ENCODE results near the gene H2BK1. TPM values are rescaled to one million over a fixed set of nuclear protein-coding genes. Genes with fewer than 3 reads are reported as not detected.

H2BK1 gene
- total RNA-seq, 1 donor from 2014 or later: not detected

DNA sequence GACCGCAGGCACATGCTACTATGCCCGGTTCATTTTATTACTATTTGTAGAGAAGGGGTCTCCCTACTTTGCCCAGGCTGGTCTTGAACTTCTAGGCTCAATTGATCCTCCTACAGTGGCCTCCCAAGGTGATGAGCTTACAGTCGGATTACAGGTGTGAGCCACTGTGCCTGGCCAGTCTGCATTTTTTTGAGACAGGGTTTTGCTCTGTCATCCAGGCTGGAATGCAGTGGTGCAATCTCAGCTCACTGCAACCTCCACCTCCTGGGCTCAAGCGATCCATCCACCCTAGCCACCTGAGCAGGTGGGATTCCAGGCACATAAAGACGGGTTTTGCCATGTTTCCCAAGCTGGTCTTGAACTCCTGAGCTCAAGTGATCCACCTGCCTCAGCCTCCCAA lies 2.3 kb upstream of the H2BK1 start:
- H3K36me3 ChIP-seq (ENCODE audit: control insufficient read depth, insufficient read depth, low read length): peaks cover 10% of the 10 kb centered on the region
- no peak for FAIRE-seq
- peak; percentile 16 for DNase-seq (ENCODE audit: low read depth)
- TF ChIP-seq, protein P1, sequence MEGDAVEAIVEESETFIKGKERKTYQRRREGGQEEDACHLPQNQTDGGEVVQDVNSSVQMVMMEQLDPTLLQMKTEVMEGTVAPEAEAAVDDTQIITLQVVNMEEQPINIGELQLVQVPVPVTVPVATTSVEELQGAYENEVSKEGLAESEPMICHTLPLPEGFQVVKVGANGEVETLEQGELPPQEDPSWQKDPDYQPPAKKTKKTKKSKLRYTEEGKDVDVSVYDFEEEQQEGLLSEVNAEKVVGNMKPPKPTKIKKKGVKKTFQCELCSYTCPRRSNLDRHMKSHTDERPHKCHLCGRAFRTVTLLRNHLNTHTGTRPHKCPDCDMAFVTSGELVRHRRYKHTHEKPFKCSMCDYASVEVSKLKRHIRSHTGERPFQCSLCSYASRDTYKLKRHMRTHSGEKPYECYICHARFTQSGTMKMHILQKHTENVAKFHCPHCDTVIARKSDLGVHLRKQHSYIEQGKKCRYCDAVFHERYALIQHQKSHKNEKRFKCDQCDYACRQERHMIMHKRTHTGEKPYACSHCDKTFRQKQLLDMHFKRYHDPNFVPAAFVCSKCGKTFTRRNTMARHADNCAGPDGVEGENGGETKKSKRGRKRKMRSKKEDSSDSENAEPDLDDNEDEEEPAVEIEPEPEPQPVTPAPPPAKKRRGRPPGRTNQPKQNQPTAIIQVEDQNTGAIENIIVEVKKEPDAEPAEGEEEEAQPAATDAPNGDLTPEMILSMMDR (IDR thresholded peaks at IDR 0.05; ENCODE audit: insufficient read depth, low read length, severe bottlenecking): no peak
- H3K27me3 ChIP-seq (ENCODE audit: control insufficient read depth, insufficient read depth, low read length): no peaks in the 10 kb centered on the region
- H3K4me3 ChIP-seq (ENCODE audit: low read depth, low read length): no peak overlapping the region

GRCh38 chr7:151211155-151211772 lies 976 bp upstream of the H2BK1 start:
- DNase-seq (ENCODE audit: low read depth) (no peak), FAIRE-seq (no peak)
- Histone ChIP-seq H3K4me3 (ENCODE audit: low read depth, low read length) (no peak overlapping the region), H3K36me3 (ENCODE audit: control insufficient read depth, insufficient read depth, low read length) (peaks cover 10% of the 10 kb centered on the region), H3K27me3 (ENCODE audit: control insufficient read depth, insufficient read depth, low read length) (no peaks in the 10 kb centered on the region)
- TF ChIP-seq, protein P1 (IDR thresholded peaks at IDR 0.05; ENCODE audit: insufficient read depth, low read length, severe bottlenecking): no peak

- DNase-seq (ENCODE audit: low read depth) (no peak), FAIRE-seq (no peak)
- H3K27me3 ChIP-seq (ENCODE audit: control insufficient read depth, insufficient read depth, low read length): peaks cover 2% of the 10 kb centered on the region
- H3K36me3 ChIP-seq (ENCODE audit: control insufficient read depth, insufficient read depth, low read length): peaks cover 2% of the 10 kb centered on the region
- TF ChIP-seq, protein P1 (IDR thresholded peaks at IDR 0.05; ENCODE audit: insufficient read depth, low read length, severe bottlenecking): no peak
- H3K4me3 ChIP-seq (ENCODE audit: low read depth, low read length): no peak overlapping the region
These were observed 700 bp downstream of the H2BK1 start for GRCh38 chr7:151209588-151209987.

- DNase-seq (ENCODE audit: low read depth) (no peak), FAIRE-seq (no peak)
- TF ChIP-seq, protein P1 (IDR thresholded peaks at IDR 0.05; ENCODE audit: insufficient read depth, low read length, severe bottlenecking): no peak
- peaks cover 2% of the 10 kb centered on the region for H3K27me3 ChIP-seq (ENCODE audit: control insufficient read depth, insufficient read depth, low read length)
- no peaks in the 10 kb centered on the region for H3K36me3 ChIP-seq (ENCODE audit: control insufficient read depth, insufficient read depth, low read length)
- H3K4me3 ChIP-seq (ENCODE audit: low read depth, low read length): no peak overlapping the region
These were observed 1.9 kb downstream of the H2BK1 start for GRCh38 chr7:151208253-151208862.

DNA sequence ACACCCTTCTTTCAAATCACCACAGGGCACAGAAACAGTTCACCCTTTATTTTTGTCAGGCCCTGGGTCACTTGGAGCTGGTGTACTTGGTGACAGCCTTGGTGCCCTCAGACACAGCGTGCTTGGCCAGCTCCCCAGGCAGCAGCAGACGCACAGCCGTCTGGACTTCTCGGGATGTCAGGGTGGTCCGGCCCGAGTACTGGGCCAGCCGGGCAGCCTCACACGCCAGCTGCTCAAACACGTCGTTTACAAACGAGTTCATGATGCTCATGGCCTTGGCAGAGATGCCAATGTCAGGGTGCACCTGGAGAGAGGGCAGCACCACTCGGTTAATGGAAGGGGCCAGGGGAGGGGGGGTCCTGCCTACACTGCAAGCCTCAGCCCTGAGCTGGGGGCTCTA lies 2.5 kb downstream of the H2BK1 start:
- Histone ChIP-seq H3K36me3 (ENCODE audit: control insufficient read depth, insufficient read depth, low read length) (no peaks in the 10 kb centered on the region), H3K27me3 (ENCODE audit: control insufficient read depth, insufficient read depth, low read length) (peaks cover 2% of the 10 kb centered on the region), H3K4me3 (ENCODE audit: low read depth, low read length) (no peak overlapping the region)
- TF ChIP-seq, protein P1 (IDR thresholded peaks at IDR 0.05; ENCODE audit: insufficient read depth, low read length, severe bottlenecking): no peak
- FAIRE-seq (no peak), DNase-seq (ENCODE audit: low read depth) (no peak)
